H1 (cell line): Measurements from ENCODE around the gene PPM1N. TPM values are rescaled to one million over a fixed set of nuclear protein-coding genes. Genes with fewer than 3 reads are reported as not detected.

ENCODE experiments used
- CTCF ChIA-PET: fragments of 300-600 bp; sonication (Branson Sonifier 250); formaldehyde crosslinking; loops from one replicate; lab custom pipeline; 2021; ENCODE audit not compliant: partially characterized antibody; lab: Charles Lee
- POLR2A ChIA-PET: fragments of 300-600 bp; sonication (Branson Sonifier 250); formaldehyde crosslinking; loops from one replicate; lab custom pipeline; 2021; ENCODE audit warnings: inconsistent platforms; ENCODE audit not compliant: partially characterized antibody; lab: Charles Lee
- DNase-seq, 2 experiments: peaks; one replicate each; pipeline versions ENCODE4 v3.0.0 to v3.0.0-alpha.2; 2010 to 2022; ENCODE audit warnings: low spot score in 2 of 2, low read depth in 1 of 2, mixed read lengths in 1 of 2
- FAIRE-seq: peaks from 2 replicates; lab custom pipeline; 2011; peaks lifted over from hg19 to GRCh38; lab: Jason Lieb, UNC
- H2AFZ ChIP-seq: 2 replicates; pipeline ENCODE4 v1.8.1; 2012; ENCODE audit warnings: low read length, inconsistent platforms
- H2AK5ac ChIP-seq: 2 replicates; pipeline ENCODE4 v1.6.1; 2013; ENCODE audit warnings: low read depth, low read length
- H2BK120ac ChIP-seq: replicated peaks from 2 replicates; pipeline ENCODE3; 2013; ENCODE audit warnings: low read depth, low read length, inconsistent platforms
- H2BK12ac ChIP-seq: 2 replicates; pipeline ENCODE4 v1.6.1; 2013; ENCODE audit warnings: low read depth, low read length
- H2BK15ac ChIP-seq: 2 replicates; pipeline ENCODE4 v1.6.1; 2013; ENCODE audit warnings: low read length
- H2BK20ac ChIP-seq: 2 replicates; pipeline ENCODE4 v1.6.1; 2013; ENCODE audit warnings: low read length
- H2BK5ac ChIP-seq: 2 replicates; pipeline ENCODE4 v1.6.1; 2013; ENCODE audit warnings: low read depth, low read length
- H3K14ac ChIP-seq: 2 replicates; pipeline ENCODE4 v1.6.1; 2013; ENCODE audit warnings: inconsistent platforms; ENCODE audit not compliant: insufficient read length
- H3K18ac ChIP-seq: 2 replicates; pipeline ENCODE4 v1.6.1; 2013; ENCODE audit warnings: low read length; ENCODE audit errors: extremely low read depth
- H3K23ac ChIP-seq: 2 replicates; pipeline ENCODE4 v1.6.1; 2013; ENCODE audit warnings: inconsistent platforms; ENCODE audit not compliant: insufficient read length
- H3K23me2 ChIP-seq: 2 replicates; pipeline ENCODE4 v1.6.1; 2013; ENCODE audit warnings: low read depth, low read length
- H3K27ac ChIP-seq: 2 replicates; pipeline ENCODE4 v1.6.1; 2011; ENCODE audit warnings: low read depth, low read length, inconsistent platforms
- H3K27me3 ChIP-seq, 4 experiments: replicated peaks in 1 of 4; 1 replicate in 1 of 4; 2 replicates in 3 of 4; pipeline versions ENCODE4 v1.6.1 to v1.8.1; 2011 to 2013; ENCODE audit warnings: low read length in 3 of 4, mild to moderate bottlenecking in 3 of 4, inconsistent platforms in 2 of 4, mixed read lengths in 2 of 4, moderate library complexity in 1 of 4; ENCODE audit not compliant: control insufficient read depth in 3 of 4, insufficient read depth in 3 of 4; ENCODE audit errors: extremely low read depth in 1 of 4
- H3K36me3 ChIP-seq, 4 experiments: 2 replicates each; pipeline versions ENCODE4 v1.6.1 to v1.8.1; 2011 to 2013; ENCODE audit warnings: mild to moderate bottlenecking in 4 of 4, low read length in 3 of 4, moderate library complexity in 2 of 4, control low read depth in 1 of 4, inconsistent platforms in 1 of 4; ENCODE audit not compliant: insufficient read depth in 4 of 4, control insufficient read depth in 2 of 4
- H3K4ac ChIP-seq: replicated peaks from 2 replicates; pipeline ENCODE3; 2013; ENCODE audit warnings: low read length, low read depth, mixed read lengths, inconsistent platforms; ENCODE audit not compliant: insufficient read length
- H3K4me1 ChIP-seq, 4 experiments: replicated peaks in 1 of 4; 1 replicate in 1 of 4; 2 replicates in 3 of 4; pipeline versions ENCODE4 v1.6.1 to v1.8.1; 2011 to 2013; ENCODE audit warnings: low read length in 3 of 4, inconsistent platforms in 2 of 4, mixed read lengths in 1 of 4; ENCODE audit not compliant: insufficient read depth in 4 of 4, control insufficient read depth in 3 of 4
- H3K4me2 ChIP-seq, 2 experiments: 2 replicates each; pipeline versions ENCODE4 v1.6.1 to v1.8.1; 2011 to 2013; ENCODE audit warnings: low read depth in 2 of 2, low read length in 2 of 2, control low read depth in 1 of 2, inconsistent platforms in 1 of 2, mild to moderate bottlenecking in 1 of 2; ENCODE audit not compliant: insufficient read depth in 1 of 2
- H3K4me3 ChIP-seq, 4 experiments: fragments of 200-600, 300-600 bp in 1 of 4; sonication (generic), shearing (Covaris generic), sonication (Bioruptor Twin) in 1 of 4; 2 replicates each; pipeline versions ENCODE4 v1.5.1 to v1.8.1; 2011 to 2016; ENCODE audit warnings: low read length in 4 of 4, low read depth in 3 of 4, control low read depth in 2 of 4, inconsistent platforms in 2 of 4, mild to moderate bottlenecking in 2 of 4, mixed read lengths in 1 of 4, moderate library complexity in 1 of 4; ENCODE audit not compliant: insufficient read depth in 2 of 4; ENCODE audit errors: extremely low read depth in 1 of 4
- H3K56ac ChIP-seq: replicated peaks from 2 replicates; pipeline ENCODE3; 2013; ENCODE audit warnings: low read depth, mild to moderate bottlenecking, mixed read lengths, low read length, inconsistent platforms; ENCODE audit not compliant: insufficient read length
- H3K79me1 ChIP-seq: 2 replicates; pipeline ENCODE4 v1.6.1; 2013; ENCODE audit warnings: low read depth, low read length, control low read depth
- H3K79me2 ChIP-seq, 2 experiments: 2 replicates each; pipeline versions ENCODE4 v1.6.1 to v1.8.1; 2012 to 2013; ENCODE audit warnings: low read length in 2 of 2, mild to moderate bottlenecking in 2 of 2, inconsistent platforms in 1 of 2; ENCODE audit not compliant: insufficient read depth in 2 of 2, control insufficient read depth in 1 of 2
- H3K9ac ChIP-seq, 4 experiments: replicated peaks in 1 of 4; 1 replicate in 1 of 4; 2 replicates in 3 of 4; pipeline versions ENCODE4 v1.6.1 to v1.8.1; 2011 to 2013; ENCODE audit warnings: low read depth in 3 of 4, low read length in 3 of 4, control low read depth in 2 of 4, mild to moderate bottlenecking in 2 of 4, moderate library complexity in 2 of 4, inconsistent platforms in 1 of 4; ENCODE audit errors: extremely low read depth in 1 of 4
- H3K9me3 ChIP-seq, 2 experiments: 2 replicates each; pipeline versions ENCODE4 v1.6.1 to v1.8.1; 2012 to 2013; ENCODE audit warnings: mild to moderate bottlenecking in 2 of 2, moderate library complexity in 2 of 2, control low read depth in 1 of 2, inconsistent platforms in 1 of 2, low read depth in 1 of 2, low read length in 1 of 2, mixed read lengths in 1 of 2; ENCODE audit not compliant: insufficient read depth in 2 of 2
- H4K20me1 ChIP-seq, 2 experiments: replicated peaks in 1 of 2; 2 replicates each; pipeline versions ENCODE3 to v1.8.1; 2011 to 2013; ENCODE audit warnings: inconsistent platforms in 2 of 2, low read length in 2 of 2, mild to moderate bottlenecking in 1 of 2; ENCODE audit not compliant: insufficient read depth in 2 of 2, control insufficient read depth in 1 of 2
- H4K5ac ChIP-seq: 2 replicates; pipeline ENCODE4 v1.6.1; 2013; ENCODE audit warnings: low read length, low read depth, mixed read lengths, inconsistent platforms; ENCODE audit not compliant: insufficient read length
- H4K8ac ChIP-seq: 2 replicates; pipeline ENCODE4 v1.8.0; 2013; ENCODE audit warnings: mild to moderate bottlenecking, moderate library complexity, low read length, inconsistent platforms; ENCODE audit not compliant: insufficient read depth; ENCODE audit errors: extremely low read depth
- H4K91ac ChIP-seq: replicated peaks from 2 replicates; pipeline ENCODE3; 2013; ENCODE audit warnings: low read length, mixed read lengths, inconsistent platforms; ENCODE audit not compliant: insufficient read length
- BCL11A ChIP-seq, 2 experiments: IDR thresholded peaks; one replicate each; pipeline ENCODE4 v1.6.1; 2011; ENCODE audit warnings: low read depth in 2 of 2, low read length in 2 of 2, mild to moderate bottlenecking in 2 of 2
- WGBS, 2 experiments: shearing (Covaris generic) in 1 of 2; methylation state at CpG; one replicate each; pipeline versions ENCODE4 v1.1.6 to v1.1.7; 2013 to 2015; ENCODE audit warnings: low lambda C conversion rate in 2 of 2, mixed read lengths in 2 of 2, inconsistent platforms in 1 of 2, low coverage in 1 of 2, missing lambda C conversion rate in 1 of 2; ENCODE audit not compliant: insufficient replicate concordance in 2 of 2, insufficient coverage in 1 of 2, insufficient read length in 1 of 2; ENCODE audit errors: extremely low coverage in 1 of 2, missing lambda C conversion rate in 1 of 2; 5-methylcytosine and 5-hydroxymethylcytosine counted together
- polyA plus RNA-seq, 7 experiments: library from polyadenylated mRNA; depleted of rRNA in 3 of 7; stranded (reverse) in 5 of 7; unstranded in 2 of 7; fragments of >200 nt in 5 of 7; fragments of 200-250 nt in 2 of 7; gene quantifications; 1 replicate in 5 of 7; 2 replicates in 1 of 7; 4 replicates in 1 of 7; pipeline versions ENCODE4 v1.2.1 to v1.2.3, GENCODE V29; 2011 to 2013; ENCODE audit warnings: missing spikeins in 2 of 7, mixed read lengths in 2 of 7
- total RNA-seq: library from RNA; stranded (reverse); fragmentation: NEBNext Ultra II Directional; extraction: Animal tissue kit (Norgen Biotek cat#: 25700); gene quantifications from 2 replicates; pipeline ENCODE4 v1.2.1, GENCODE V29; 2021

The PPM1N gene
- total and polyA plus RNA-seq, 2 of the 8 experiments (the other 6 are each of a cell fraction or from before 2014, with no cell fraction given), result 12.2 to 14.4 TPM

- DNase-seq (no peak), FAIRE-seq (no peak)
- Histone ChIP-seq H4K5ac (no peak overlapping the region), H3K56ac (no peak overlapping the region), H2AFZ (no peak overlapping the region), H3K9ac (no peak overlapping the region), H2BK12ac (no peak overlapping the region), H3K23ac (no peak overlapping the region), H2BK20ac (no peak overlapping the region), H3K27ac (no peak overlapping the region), H4K20me1 (peaks cover 13 to 29% of the 10 kb centered on the region in 2 experiments), H3K4ac (no peak overlapping the region), H3K4me2 (no peak overlapping the region), H4K8ac (no peak overlapping the region), H2BK120ac (no peak overlapping the region), H2AK5ac (no peak overlapping the region), H3K79me2 (peaks cover 31 to 80% of the 10 kb centered on the region in 2 experiments), H3K79me1 (peaks cover 30% of the 10 kb centered on the region), H3K4me1 (peaks cover 2 to 8% (median 6%) of the 10 kb centered on the region in 4 experiments; a peak in 6 of 7 replicates), H3K14ac (no peak overlapping the region), H3K36me3 (no peaks in the 10 kb centered on the region; a peak in 1 of 8 replicates), H3K18ac (no peak overlapping the region), H3K4me3 (no peak overlapping the region), H3K27me3 (no peaks in the 10 kb centered on the region), H4K91ac (no peak overlapping the region), H2BK5ac (no peak overlapping the region), H3K23me2 (peaks cover 7% of the 10 kb centered on the region; the same call in 1 of the 2 replicates), H2BK15ac (no peak overlapping the region), H3K9me3 (no peaks in the 10 kb centered on the region)
- 92% methylated on average over 5 of the region's 5 CpGs; no CpG with 5 or more reads in 1 of the 2 experiments for WGBS, 2 experiments
- POLR2A ChIA-PET, result interaction anchor here (0.6 to 1.1 kb wide), 3 partner anchors 30 to 202 kb away, joined by 3 to 4 read pairs (median 3); no protein-coding TSS in a partner anchor
- CTCF ChIA-PET, result interaction anchor here (0.8 to 2.4 kb wide), 4 partner anchors 13 to 47 kb away, joined by 3 to 15 read pairs (median 4); no protein-coding TSS in a partner anchor
- no peak for TF ChIP-seq BCL11A (IDR thresholded peaks at IDR 0.05; ENCODE audit: low read depth in 2 of 2, low read length in 2 of 2)
Observed at GRCh38 chr19:45511074-45511473, 12.8 kb downstream of the PPM1N start.
